ENCODE results near the gene ACTR3C. TPM values are rescaled to one million over a fixed set of nuclear protein-coding genes. Genes with fewer than 3 reads are reported as not detected.

Gene ACTR3C
- total RNA-seq, 1 donor from 2014 or later: 27.6 TPM

- DNase-seq (ENCODE audit: low spot score) (peak; percentile 82), ATAC-seq (peak; percentile 52)
Measured at GRCh38 chr7:150337179-150337578, 13.8 kb upstream of the ACTR3C start.

- peak; percentile 4 for ATAC-seq
- no peak for DNase-seq (ENCODE audit: low spot score)
Measured at GRCh38 chr7:150336746-150337145, 13.4 kb upstream of the ACTR3C start.

GRCh38 chr7:150335774-150336112 lies 12.4 kb upstream of the ACTR3C start:
- peak; percentile 55 for ATAC-seq
- peak; percentile 84 for DNase-seq (ENCODE audit: low spot score)

GRCh38 chr7:150335108-150335773 lies 11.9 kb upstream of the ACTR3C start:
- DNase-seq (ENCODE audit: low spot score) (no peak), ATAC-seq (peak; percentile 40)

- DNase-seq (ENCODE audit: low spot score) (no peak), ATAC-seq (no peak)
Measured at GRCh38 chr7:150334108-150334507, 10.8 kb upstream of the ACTR3C start.

DNA sequence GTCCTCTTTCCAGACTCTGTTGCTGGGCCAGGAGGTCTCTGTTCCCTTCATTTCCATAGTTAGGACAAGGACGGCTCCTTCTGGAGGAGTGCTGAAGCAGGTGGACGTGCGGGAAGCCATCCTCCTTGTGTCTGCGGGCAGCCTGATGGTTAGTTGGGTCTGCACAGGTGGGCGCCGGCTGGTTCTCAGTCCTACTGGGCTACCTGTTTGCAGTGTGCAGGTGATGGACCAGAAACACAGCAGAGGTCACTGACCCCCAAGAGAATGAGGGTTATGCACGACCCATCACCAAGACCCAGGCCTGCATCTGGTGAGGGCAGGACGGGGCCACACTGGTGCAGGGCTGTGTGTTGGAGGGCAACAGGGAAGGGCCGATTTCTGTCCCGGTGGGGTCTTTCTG lies 10.3 kb upstream of the ACTR3C start:
- ATAC-seq (no peak), DNase-seq (ENCODE audit: low spot score) (no peak)

DNA sequence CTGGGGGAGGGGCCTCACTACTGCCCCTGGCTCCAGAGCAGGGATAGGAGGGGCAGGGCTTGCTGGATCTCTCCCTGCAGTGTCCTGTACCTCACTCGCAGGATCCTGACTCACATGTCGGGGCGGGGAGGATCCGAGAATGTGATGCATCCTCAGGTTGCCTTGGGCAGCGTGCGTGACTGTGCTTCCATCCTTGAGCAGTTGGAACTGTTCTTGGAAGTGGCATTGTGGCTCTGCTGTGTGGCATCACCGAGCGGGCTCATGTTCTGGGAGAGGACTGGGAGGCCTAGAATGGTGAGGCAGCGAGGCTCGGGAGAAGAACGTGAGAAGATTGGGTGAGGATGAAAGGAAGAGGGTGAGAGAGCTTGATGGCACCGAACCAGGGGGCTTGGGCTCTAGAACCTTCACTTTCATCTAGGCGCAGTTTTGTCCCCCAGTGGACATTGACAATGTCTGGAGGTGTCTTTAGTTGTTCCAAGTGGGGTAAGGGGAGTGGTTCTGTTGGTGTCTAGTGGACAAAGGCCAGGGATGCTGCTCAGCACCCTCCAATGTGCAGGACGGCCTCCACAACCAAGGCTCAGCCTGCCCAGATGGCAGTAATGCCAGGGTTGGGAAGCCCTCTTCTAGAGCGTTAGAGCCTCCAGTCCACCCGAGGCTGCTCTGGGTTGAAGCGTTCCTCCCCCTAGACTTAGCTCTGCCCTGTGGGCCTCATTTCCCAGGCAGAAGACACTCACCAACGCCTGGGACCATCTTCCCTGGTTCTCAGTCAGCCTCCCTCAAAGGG lies 9.7 kb upstream of the ACTR3C start:
- DNase-seq (ENCODE audit: low spot score) (no peak), ATAC-seq (no peak)

DNA sequence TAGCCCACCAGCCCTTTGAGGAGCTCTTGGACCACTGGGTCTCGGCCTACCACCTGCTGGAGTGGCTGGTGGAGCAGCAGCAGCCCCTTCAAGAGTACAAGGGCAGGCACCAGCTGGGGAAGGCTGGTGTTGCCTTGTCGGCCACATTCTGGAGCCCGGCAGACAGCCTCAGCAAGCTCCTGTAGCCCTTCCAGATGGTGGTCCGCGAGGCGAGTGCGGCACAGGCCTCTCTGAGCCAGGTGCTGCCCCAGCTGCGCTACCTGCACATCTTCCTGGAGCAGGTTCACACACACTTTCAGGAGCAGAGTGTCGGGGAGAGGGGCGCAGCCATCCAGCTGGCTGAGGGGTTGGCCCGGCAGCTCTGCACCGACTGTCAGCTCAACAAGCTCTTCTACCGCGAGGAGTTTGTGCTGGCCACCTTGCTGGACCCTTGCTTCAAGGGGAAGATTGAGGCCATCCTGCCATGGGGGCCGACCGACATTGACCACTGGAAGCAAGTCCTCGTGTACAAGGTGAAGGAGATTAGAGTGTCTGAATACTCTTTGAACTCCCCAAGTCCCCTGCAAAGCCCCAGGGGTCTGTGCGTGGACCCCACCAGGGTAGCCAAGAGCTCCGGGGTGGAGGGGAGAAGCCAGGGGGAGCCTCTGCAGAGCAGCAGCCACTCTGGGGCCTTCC lies 7.0 kb upstream of the ACTR3C start:
- DNase-seq (ENCODE audit: low spot score): no peak
- ATAC-seq: no peak

GRCh38 chr7:150329331-150330120 lies 6.2 kb upstream of the ACTR3C start:
- ATAC-seq: peak; percentile 68
- no peak for DNase-seq (ENCODE audit: low spot score)

DNA sequence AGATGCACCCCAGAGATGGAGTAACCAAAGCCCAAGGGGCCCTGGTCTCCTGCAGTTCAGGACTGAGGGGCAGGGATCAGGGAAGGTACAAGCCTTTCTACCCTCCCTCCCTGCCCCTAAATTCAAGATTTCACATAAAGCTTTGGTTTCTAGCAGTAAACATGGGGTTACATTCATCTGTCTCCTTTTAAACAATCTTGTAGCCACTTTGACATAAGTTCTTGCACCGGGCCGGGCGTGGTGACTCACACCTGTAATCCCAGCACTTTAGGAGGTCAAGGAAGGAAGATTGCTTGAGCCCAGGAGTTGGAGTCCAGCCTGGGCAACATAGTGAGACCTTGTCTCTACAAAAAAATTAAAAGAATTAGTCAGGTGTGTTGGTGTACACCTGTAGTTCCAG lies 4.0 kb upstream of the ACTR3C start:
- no peak for DNase-seq (ENCODE audit: low spot score)
- ATAC-seq: no peak

- ATAC-seq (no peak), DNase-seq (ENCODE audit: low spot score) (no peak)
Measured at GRCh38 chr7:150326657-150327268, 3.4 kb upstream of the ACTR3C start.

DNA sequence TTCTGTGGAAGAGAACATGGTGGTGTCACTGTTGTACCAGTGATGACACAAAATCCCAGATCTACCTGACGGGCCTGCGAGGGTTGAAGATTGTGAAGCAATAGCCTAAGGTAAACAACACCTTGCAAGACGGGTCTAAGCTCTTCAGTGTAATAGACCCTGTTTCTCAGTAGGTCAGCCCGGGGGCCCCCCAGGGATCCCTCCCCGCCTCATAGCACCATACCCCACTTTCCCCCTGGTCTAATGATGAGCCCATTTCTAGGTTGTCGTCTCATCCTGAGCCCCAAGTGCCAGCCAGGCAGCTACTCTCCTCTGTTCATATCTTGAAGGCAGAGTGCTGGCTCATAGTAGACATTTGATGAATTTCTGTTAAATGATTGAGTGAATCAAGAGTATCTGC lies 2.6 kb upstream of the ACTR3C start:
- ATAC-seq (no peak), DNase-seq (ENCODE audit: low spot score) (no peak)

- no peak for DNase-seq (ENCODE audit: low spot score)
- peak; percentile 29 for ATAC-seq
Measured at GRCh38 chr7:150325110-150325611, 1.8 kb upstream of the ACTR3C start.

GRCh38 chr7:150324373-150324961 lies 1.1 kb upstream of the ACTR3C start:
- ATAC-seq (peak; percentile 52), DNase-seq (ENCODE audit: low spot score) (no peak)

DNA sequence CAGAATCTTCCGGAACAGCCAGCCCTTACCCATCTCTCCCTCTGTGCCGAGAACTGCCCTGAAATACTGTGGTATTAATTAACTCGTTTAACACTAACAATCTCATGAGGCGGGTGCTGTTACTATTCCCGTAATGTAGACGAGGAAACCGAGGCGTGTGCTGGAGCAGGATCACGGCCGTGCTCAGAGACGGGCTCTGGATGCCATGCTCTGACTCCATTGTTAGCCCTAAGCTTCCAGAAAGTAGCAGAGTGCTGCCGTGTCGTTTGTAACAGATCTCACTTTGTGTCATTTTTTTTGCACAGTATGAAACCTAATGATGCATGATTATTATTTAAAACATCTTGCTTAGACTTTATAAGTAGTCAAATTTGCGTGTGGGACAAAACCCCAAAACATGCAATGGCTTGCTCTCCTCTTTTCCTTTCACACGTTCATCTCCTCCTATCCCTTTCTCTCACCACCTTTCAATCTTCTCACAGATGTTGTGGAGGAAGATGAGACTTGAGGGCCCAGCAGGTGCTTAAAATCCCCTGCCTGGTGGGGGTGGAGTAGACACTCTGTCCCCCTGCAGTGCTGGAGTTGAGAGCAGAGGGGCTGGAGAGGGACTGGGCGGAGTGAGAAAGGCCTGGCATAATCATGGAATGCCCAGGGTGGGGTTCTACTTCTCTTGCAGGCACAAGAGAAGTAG lies 482 bp upstream of the ACTR3C start:
- DNase-seq (ENCODE audit: low spot score): no peak
- peak; percentile 33 for ATAC-seq

- no peak for DNase-seq (ENCODE audit: low spot score)
- ATAC-seq: no peak
Measured at GRCh38 chr7:150322114-150322832, 1.1 kb downstream of the ACTR3C start.

- no peak for ATAC-seq
Measured at GRCh38 chr7:150321788-150322113, 1.6 kb downstream of the ACTR3C start.

GRCh38 chr7:150317748-150318444 lies 5.4 kb downstream of the ACTR3C start:
- ATAC-seq: no peak

More at GRCh38 chr7:150321788-150322113, 1.6 kb downstream of the ACTR3C start:
- DNase-seq (ENCODE audit: low spot score): no peak

More at GRCh38 chr7:150317748-150318444, 5.4 kb downstream of the ACTR3C start:
- DNase-seq (ENCODE audit: low spot score): no peak
